ENCODE measurements around the gene PDE4B. TPM values are rescaled to one million over a fixed set of nuclear protein-coding genes. Genes with fewer than 3 reads are reported as not detected.

Gene PDE4B
- total RNA-seq, 1 experiment from 2014 or later, result 3.3 TPM

- POLR2A ChIA-PET, result interaction anchor here (0.8 to 6.9 kb wide), 6 partner anchors 7 to 95 kb away, joined by 3 to 36 read pairs (median 3); no protein-coding TSS in a partner anchor
- Mint-ChIP-seq H3K4me3 (ENCODE audit: unreplicated experiment) (no peak overlapping the region), H3K4me1 (ENCODE audit: insufficient read depth, unreplicated experiment) (peaks cover 7% of the 10 kb centered on the region), H3K9me3 (ENCODE audit: unreplicated experiment) (no peaks in the 10 kb centered on the region), H3K27me3 (ENCODE audit: insufficient read depth, unreplicated experiment) (no peaks in the 10 kb centered on the region), H3K36me3 (ENCODE audit: insufficient read depth, unreplicated experiment) (peaks cover 5% of the 10 kb centered on the region), H3K27ac (ENCODE audit: low read depth, unreplicated experiment) (no peak overlapping the region)
- no peak for DNase-seq (ENCODE audit: unreplicated experiment)
- intact Hi-C loops (cut with micrococcal nuclease), result no loop called here
- no TSS peak for BruUV-seq (replicated peaks)
- CTCF ChIA-PET, result interaction anchor here (0.5 to 1.6 kb wide), 6 partner anchors 10 to 99 kb away, joined by 3 to 4 read pairs (median 4); no protein-coding TSS in a partner anchor
- no peak for TF ChIP-seq CTCF (IDR thresholded peaks at IDR 0.05; ENCODE audit: unreplicated experiment)
These were observed 548.9 kb downstream of the PDE4B start for GRCh38 chr1:66341446-66342089.

DNA sequence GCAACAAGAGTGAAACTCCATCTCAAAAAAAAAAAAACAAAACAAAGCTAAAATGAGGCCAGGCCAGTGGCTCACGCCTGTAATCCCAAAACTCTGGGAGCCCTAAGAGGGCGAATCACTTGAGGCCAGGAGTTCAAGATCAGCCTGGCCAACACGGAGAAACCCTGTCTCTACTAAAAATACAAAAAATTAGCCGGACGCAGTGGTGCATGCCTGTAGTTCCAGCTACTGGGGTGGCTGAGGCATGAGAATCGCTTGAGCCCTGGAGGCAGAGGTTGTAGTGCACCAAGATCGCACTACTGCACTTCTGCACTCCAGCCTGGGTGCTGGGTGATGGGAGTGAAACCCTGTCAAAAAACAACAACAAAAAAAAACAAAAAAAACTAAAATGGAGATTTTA lies 550.0 kb downstream of the PDE4B start:
- H3K36me3 Mint-ChIP-seq (ENCODE audit: insufficient read depth, unreplicated experiment), result peaks cover 5% of the 10 kb centered on the region
- no peaks in the 10 kb centered on the region for H3K9me3 Mint-ChIP-seq (ENCODE audit: unreplicated experiment)
- no peak overlapping the region for H3K27ac Mint-ChIP-seq (ENCODE audit: low read depth, unreplicated experiment)
- no peak for DNase-seq (ENCODE audit: unreplicated experiment)
- TF ChIP-seq CTCF (IDR thresholded peaks at IDR 0.05; ENCODE audit: unreplicated experiment), result no peak
- no TSS peak for BruUV-seq (replicated peaks)
- peaks cover 7% of the 10 kb centered on the region for H3K4me1 Mint-ChIP-seq (ENCODE audit: insufficient read depth, unreplicated experiment)
- no peaks in the 10 kb centered on the region for H3K27me3 Mint-ChIP-seq (ENCODE audit: insufficient read depth, unreplicated experiment)
- no peak overlapping the region for H3K4me3 Mint-ChIP-seq (ENCODE audit: unreplicated experiment)
- CTCF ChIA-PET, result interaction anchor here (0.6 to 1.7 kb wide), 9 partner anchors 10 to 109 kb away, joined by 3 to 6 read pairs (median 3); no protein-coding TSS in a partner anchor
- POLR2A ChIA-PET, result interaction anchor here (0.7 to 6.9 kb wide), 5 partner anchors 10 to 577 kb away, joined by 3 to 36 read pairs (median 3); no protein-coding TSS in a partner anchor
- intact Hi-C loops (cut with micrococcal nuclease), result no loop called here

DNA sequence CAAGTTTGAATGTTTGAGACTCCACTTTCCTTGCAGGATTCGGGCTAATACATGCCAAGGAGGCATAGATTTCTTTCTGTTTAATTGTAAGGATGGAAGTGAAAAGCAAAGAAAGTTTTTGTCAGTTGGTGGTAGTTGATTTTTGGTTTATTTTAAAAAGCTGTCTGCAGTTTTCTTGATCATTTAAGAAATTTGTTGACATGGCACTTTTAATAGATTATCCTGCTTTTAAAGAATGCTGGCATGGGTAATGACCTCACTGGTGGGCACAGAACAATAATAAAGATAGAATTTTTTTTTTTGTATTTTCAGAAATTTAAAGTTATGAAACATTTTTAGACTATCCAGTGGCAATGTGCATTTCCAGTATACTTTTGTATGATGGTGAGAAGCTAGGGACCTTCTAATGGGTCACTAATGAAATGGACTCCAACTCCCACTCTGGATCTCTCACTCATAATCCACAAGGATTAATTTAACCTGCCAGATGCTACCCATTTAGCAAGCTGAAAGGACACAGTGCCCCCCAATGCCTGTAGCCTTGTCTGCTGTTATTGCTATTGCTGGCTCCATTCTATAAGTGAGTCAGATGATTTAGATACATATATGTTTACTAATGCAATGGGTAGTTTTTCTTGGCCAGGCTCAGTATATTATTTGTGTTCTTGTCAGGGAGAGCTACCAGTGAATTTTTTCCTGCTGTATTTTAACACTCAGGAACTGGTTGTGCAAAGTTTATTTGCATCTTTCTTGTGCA lies 551.1 kb downstream of the PDE4B start:
- no peak for TF ChIP-seq CTCF (IDR thresholded peaks at IDR 0.05; ENCODE audit: unreplicated experiment)
- BruUV-seq (replicated peaks), result no TSS peak
- H3K4me1 Mint-ChIP-seq (ENCODE audit: insufficient read depth, unreplicated experiment), result peaks cover 9% of the 10 kb centered on the region
- ChIA-PET POLR2A (interaction anchor here (0.7 to 6.9 kb wide), 5 partner anchors 7 to 578 kb away, joined by 3 to 36 read pairs (median 4); no protein-coding TSS in a partner anchor), CTCF (interaction anchor here (0.6 to 1.8 kb wide), 9 partner anchors 9 to 271 kb away, joined by 3 to 6 read pairs (median 4); no protein-coding TSS in a partner anchor)
- peaks cover 5% of the 10 kb centered on the region for H3K36me3 Mint-ChIP-seq (ENCODE audit: insufficient read depth, unreplicated experiment)
- intact Hi-C loops (cut with micrococcal nuclease), result no loop called here
- no peaks in the 10 kb centered on the region for H3K9me3 Mint-ChIP-seq (ENCODE audit: unreplicated experiment)
- H3K27me3 Mint-ChIP-seq (ENCODE audit: insufficient read depth, unreplicated experiment), result no peaks in the 10 kb centered on the region
- H3K27ac Mint-ChIP-seq (ENCODE audit: low read depth, unreplicated experiment), result no peak overlapping the region
- no peak overlapping the region for H3K4me3 Mint-ChIP-seq (ENCODE audit: unreplicated experiment)
- DNase-seq (ENCODE audit: unreplicated experiment), result peak; percentile 46

All from MCF 10A (cell line).